Omental fat pad (tissue), 4 donors: Measurements from ENCODE around the gene LYSET. TPM values are rescaled to one million over a fixed set of nuclear protein-coding genes. Genes with fewer than 3 reads are reported as not detected.
"Not testable (repeated sequence)": the region's sequence is repeated elsewhere in the genome, so short reads cannot be mapped to it uniquely, and the experiment has no call there.

ENCODE experiments used
- ATAC-seq: fragments of 150-250 bp; one replicate; pipeline ENCODE4 v1.9.1; 2016; ENCODE audit warnings: mild to moderate bottlenecking, moderate library complexity; ENCODE audit not compliant: low FRiP score
- DNase-seq: peaks from one replicate; pipeline ENCODE4 v3.0.0-alpha.2; 2019; ENCODE audit warnings: low spot score
- CTCF ChIP-seq, 3 donors: fragments of 450-650 bp; IDR thresholded peaks; one replicate each; pipeline ENCODE4 v1.5.1; 2016 to 2017; ENCODE audit warnings: antibody characterized with exemption in 3 of 3, mild to moderate bottlenecking in 3 of 3, moderate library complexity in 2 of 3
- total RNA-seq, 4 donors: library from RNA; depleted of rRNA; stranded (reverse); fragments of >200 nt; gene quantifications; one replicate each; pipeline ENCODE4 v1.1.0, GENCODE V29; 2016

LYSET gene
- total RNA-seq, 4 donors from 2014 or later = 5.7 to 18.5 (median 9.2) TPM

- TF ChIP-seq CTCF (IDR thresholded peaks at IDR 0.05) = no peak
- ATAC-seq = no peak
- no peak for DNase-seq
These were observed 47.0 kb downstream of the LYSET start for GRCh38 chr14:93232159-93232558.

DNA sequence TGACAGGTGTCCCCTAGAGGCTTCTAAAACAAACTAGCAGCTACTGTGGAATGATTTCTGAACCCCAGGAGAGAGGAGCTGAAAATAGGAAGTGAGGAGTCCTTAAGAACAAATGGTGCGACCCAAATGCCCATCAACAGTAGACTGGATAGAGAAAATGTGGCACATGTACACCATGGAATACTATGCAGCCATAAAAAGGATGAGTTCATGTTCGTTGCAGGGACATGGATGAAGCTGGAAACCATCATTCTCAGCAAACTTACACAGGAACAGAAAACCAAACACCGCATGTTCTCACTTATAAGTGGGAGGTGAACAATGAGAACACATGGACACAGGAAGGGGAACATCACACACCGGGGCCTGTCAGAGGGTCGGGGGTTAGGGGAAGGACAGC, 48.0 kb downstream of the LYSET start:
- ATAC-seq, DNase-seq: not testable (repeated sequence)

DNA sequence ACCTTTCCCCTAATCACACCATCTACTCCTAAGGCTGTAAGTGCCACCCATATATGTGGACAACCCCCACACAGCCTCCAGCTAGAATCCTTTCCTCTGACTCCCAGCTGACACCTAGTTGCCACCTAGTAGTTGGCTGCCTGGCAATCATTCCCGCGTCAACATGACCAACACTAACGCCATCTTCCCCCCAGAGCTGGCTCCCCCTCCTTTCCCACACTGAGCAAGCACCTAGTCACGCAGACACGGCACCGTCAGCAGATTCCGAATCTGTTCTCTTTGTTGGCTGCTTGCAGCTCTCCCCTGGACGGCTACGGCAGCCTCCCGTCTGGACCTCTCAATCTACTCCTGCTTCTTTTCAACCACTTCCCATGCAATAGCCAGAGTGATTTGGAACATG, 49.7 kb downstream of the LYSET start:
- ATAC-seq = no peak
- no peak for TF ChIP-seq CTCF (IDR thresholded peaks at IDR 0.05)
- no peak for DNase-seq

Other genes starting within 250 kb of the LYSET start
- gene ITPK1, start 69.4 kb upstream of the LYSET start, total RNA-seq = 10 to 100 TPM; 32.6 to 94.9 (median 54.6) TPM
- gene MOAP1, start 420 bp upstream of the LYSET start, total RNA-seq = 10 to 100 TPM; 18.0 to 29.6 (median 24.3) TPM
- 1 to 10 TPM; 6.9 to 8.2 (median 7.7) TPM for gene GON7, start 21.7 kb downstream of the LYSET start, total RNA-seq
- 10 to 100 TPM; 12.0 to 23.0 (median 18.0) TPM for gene UBR7, start 21.9 kb downstream of the LYSET start, total RNA-seq
- 10 to 100 TPM; 20.5 to 34.0 (median 25.7) TPM for gene BTBD7, start 147.7 kb downstream of the LYSET start, total RNA-seq
- not detected for gene COX8C, start 161.9 kb downstream of the LYSET start, total RNA-seq
- gene UNC79, start 245.6 kb downstream of the LYSET start, total RNA-seq = under 1 TPM in 3 of 4 donors, not detected in 1; 0.06 to 0.24 (median 0.19) TPM